GM12864 (cell line): ENCODE results near the gene TTC14.

Experiments used
- DNase-seq: peaks from one replicate; pipeline ENCODE4 v3.0.0-alpha.2; 2011; ENCODE audit warnings: low read depth
- H3K4me3 ChIP-seq: 2 replicates; pipeline ENCODE4 v1.5.1; 2011; ENCODE audit warnings: mild to moderate bottlenecking, low read depth, low read length, control low read depth
- TF ChIP-seq, protein P1 (sequence below): IDR thresholded peaks from 2 replicates; pipeline ENCODE4 v1.5.1; 2011; ENCODE audit warnings: low read depth, mild to moderate bottlenecking, moderate library complexity, low read length, control low read depth, inconsistent platforms; ENCODE audit errors: missing control alignments

TTC14 gene

GRCh38 chr3:180601688-180602666 lies at the start of gene TTC14:
Gene TTC14, plus strand, starts transcription at chr3:180602163. Its CDS starts 99 bp downstream, at chr3:180602262.
- peak within 1 kb of the TSS; percentile 69 for H3K4me3 ChIP-seq
- TF ChIP-seq, protein P1, sequence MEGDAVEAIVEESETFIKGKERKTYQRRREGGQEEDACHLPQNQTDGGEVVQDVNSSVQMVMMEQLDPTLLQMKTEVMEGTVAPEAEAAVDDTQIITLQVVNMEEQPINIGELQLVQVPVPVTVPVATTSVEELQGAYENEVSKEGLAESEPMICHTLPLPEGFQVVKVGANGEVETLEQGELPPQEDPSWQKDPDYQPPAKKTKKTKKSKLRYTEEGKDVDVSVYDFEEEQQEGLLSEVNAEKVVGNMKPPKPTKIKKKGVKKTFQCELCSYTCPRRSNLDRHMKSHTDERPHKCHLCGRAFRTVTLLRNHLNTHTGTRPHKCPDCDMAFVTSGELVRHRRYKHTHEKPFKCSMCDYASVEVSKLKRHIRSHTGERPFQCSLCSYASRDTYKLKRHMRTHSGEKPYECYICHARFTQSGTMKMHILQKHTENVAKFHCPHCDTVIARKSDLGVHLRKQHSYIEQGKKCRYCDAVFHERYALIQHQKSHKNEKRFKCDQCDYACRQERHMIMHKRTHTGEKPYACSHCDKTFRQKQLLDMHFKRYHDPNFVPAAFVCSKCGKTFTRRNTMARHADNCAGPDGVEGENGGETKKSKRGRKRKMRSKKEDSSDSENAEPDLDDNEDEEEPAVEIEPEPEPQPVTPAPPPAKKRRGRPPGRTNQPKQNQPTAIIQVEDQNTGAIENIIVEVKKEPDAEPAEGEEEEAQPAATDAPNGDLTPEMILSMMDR: no peak
- DNase-seq: peak; percentile 95

GRCh38 chr3:180563406-180563805 lies 38.6 kb upstream of the TTC14 start:
- DNase-seq: no peak
- TF ChIP-seq, protein P1: no peak
- H3K4me3 ChIP-seq: no peak overlapping the region

DNA sequence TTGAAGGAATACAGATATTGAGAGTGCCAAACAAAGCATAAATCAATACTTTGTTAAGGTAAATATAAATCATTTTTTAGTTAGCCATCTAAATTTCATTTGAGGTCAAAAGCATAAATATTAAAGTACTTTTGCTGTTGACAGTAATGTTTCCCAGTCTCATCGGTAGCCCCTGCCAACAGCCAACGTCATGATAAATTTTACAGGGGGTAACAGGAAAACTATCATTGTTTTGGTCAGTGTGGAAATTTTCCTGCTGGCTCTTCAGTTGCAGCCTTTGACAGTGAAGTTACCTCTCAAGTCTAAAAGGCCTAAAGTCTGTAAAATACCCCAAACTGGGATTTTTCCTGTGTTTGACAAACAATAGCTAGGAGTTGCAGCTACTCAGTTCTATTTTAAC lies 37.3 kb upstream of the TTC14 start:
- H3K4me3 ChIP-seq: no peak overlapping the region
- no peak for DNase-seq
- TF ChIP-seq, protein P1: no peak

GRCh38 chr3:180570238-180570637 lies 31.7 kb upstream of the TTC14 start:
- TF ChIP-seq, protein P1: no peak
- H3K4me3 ChIP-seq: no peak overlapping the region
- no peak for DNase-seq

- DNase-seq: peak; percentile 0
- H3K4me3 ChIP-seq: no peak overlapping the region
- TF ChIP-seq, protein P1: no peak
Observed at GRCh38 chr3:180571831-180572598, 29.9 kb upstream of the TTC14 start.

GRCh38 chr3:180575571-180575970 lies 26.4 kb upstream of the TTC14 start:
- TF ChIP-seq, protein P1: no peak
- H3K4me3 ChIP-seq: no peak overlapping the region

More at GRCh38 chr3:180575571-180575970, 26.4 kb upstream of the TTC14 start:
- DNase-seq: no peak
